HG03025 (cell line): ENCODE results near the gene RNF152.

ENCODE experiments used
- ATAC-seq: cut with Tn5 transposase; IDR thresholded peaks from one replicate; pipeline ENCODE4 v1.9.1; 2021; ENCODE audit warnings: mild to moderate bottlenecking, moderate library complexity; ENCODE audit not compliant: unreplicated experiment, low FRiP score

Gene RNF152

DNA sequence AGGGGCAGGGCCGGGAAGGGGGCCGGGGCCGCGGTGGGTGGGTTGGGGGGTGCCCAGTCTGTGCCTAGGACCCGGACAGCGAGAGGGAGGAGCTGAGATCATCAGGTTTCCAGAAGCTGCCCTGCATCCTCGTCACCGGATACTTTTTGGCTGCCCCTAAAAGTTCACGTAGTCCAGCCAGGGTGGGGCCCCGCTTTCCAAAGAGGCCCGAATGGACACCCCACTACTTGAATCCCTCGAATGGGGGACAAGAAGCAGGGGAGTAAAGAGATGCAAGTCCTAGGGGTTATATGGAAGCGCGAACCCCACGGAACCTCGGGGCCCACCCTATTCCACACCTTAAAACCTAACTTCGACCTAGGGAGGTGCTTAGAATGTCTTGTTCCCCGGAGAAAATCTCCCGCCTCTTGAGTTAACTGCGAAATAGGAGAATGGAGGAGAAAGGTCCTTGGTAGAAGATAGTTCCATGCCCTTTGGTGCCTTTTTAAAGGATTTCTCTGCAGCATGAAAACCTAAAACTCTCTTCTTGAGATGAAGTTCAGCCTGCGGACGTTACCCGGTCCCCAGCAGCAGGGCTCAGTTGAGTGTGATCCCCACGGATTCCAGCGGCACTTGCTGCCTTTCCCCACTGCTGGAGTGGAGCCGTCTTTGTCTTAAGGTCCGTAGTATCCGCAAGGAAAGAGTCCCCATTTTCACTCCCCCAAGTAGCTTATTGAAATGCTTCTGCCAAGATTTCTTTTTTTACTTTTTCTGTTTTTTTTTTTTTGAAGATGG lies 2.1 kb upstream of the RNF152 start:
- no peak for ATAC-seq

DNA sequence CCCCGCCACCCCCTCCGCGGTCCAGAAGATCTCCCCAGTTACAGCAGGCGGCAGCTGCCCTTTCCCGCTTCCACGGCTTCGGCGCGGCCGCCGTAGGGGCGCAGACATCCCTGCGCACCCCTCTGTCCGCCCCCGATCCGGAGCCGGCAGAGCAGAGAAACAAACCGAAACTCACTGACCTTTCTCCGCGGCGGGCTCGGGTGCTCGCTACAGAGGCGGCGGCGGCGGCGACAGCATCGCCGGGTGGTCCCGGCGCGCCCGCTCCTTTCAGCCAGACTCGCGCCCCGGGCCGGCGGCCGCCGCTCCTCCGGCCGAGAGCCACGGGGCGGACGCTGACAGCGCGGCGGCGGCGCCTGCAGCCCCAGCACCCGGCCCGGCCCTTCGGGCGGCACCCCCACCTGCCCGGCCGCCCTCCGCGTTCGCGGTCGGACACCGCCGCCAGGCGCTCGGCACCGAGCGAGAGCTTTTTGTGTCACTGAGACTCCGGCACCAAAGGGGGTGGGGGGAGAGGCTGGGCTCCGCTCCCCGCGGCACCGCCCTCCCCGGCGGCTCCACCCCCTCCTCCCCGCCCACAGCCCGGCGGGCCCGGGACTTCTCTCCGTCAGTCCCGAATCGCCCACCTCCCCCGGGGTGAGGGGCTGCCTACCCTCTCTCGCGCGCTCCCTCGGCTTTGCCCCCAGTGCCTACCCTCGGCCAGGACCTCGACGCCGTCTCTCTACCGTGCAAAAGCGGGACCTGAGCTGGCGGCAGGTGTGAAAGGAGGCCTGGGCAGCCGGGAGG lies 1.4 kb upstream of the RNF152 start:
- peak; percentile 75 for ATAC-seq

DNA sequence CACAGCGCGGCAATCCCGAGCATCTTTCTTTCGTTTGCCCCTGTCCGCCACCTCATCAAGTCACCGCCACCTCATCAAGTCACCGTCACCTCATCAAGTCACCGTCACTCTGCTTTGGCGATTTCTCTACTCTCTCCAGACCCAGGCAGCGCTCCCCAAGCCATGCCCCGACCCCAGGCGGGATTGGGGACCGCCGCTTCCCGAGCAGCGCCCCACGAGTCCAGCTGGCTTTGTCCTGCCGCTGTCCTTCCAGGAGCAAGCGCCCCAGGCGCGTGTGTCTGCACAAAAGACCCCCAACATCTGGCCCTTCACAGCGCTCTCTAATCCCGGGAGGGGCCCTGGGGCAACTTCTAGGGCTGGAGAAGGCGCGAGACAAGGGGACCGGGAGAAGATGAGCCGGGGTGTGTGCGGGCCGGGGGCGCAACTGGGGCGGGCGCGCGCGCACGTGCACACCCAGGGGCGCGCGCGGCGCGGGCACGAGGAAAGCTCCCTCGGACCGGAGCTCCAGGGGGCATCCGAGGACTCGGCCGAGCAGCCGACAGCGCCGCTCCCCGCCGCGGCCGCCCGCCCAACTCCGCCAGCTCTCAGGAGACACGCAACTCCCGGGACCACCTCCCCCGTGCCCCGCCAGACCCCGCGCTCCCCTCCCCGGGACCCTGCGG lies 633 bp upstream of the RNF152 start:
- peak; percentile 15 for ATAC-seq

DNA sequence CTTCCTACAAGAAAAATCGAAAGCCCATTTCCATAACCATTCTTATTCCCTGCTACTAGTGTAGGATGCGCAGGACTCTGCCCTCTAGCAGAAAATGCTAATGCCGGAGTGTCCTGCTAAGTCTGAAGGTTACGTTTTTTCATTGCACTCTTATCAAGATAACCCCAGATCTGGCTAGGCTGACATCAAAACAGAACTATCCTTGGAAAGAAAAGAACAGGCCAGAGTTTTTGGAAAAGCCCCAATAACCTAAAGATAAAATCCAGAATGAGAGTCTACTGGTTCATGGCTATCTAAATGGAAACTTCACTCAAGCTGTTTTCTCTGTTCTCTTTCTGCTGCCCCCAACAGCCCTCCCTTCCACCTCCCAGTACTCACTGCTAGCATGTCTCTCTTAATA lies 913 bp downstream of the RNF152 start:
- no peak for ATAC-seq

DNA sequence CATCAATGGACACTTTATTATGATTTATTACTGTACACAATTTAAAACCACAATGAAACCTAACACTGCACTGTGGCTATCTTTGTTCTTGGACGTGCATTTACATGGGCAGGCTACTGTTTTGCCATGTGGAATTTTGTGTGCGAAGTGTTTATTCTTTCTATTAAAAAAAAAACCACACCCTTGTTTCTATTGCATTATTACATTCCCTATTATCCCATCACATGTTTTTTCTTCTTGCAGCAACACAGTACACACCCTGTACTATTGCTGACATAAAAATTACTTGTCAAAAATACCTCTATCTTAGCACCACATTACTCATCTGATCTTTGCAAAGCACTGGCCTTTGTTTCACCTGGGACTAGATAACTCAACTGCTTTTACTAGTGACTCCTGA lies 1.5 kb downstream of the RNF152 start:
- ATAC-seq, result no peak

DNA sequence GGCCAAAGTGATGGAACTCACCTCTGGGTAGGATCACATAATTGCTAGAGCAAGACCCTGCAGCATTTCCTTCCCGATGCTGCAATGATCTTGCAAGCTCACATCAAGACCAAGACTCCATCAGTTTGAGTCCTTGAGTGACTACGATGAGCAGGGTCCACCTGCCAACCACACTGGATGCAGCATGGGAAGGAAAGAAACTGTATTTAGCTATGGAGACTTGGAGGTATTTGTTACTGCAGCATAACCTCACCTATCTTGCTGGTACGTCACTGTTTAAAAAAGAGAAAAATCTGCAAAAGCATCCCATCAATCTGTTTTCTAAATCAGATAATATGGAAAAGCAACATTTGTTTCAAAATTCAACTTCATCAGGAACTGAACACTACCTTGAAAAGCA lies 2.5 kb downstream of the RNF152 start:
- no peak for ATAC-seq

DNA sequence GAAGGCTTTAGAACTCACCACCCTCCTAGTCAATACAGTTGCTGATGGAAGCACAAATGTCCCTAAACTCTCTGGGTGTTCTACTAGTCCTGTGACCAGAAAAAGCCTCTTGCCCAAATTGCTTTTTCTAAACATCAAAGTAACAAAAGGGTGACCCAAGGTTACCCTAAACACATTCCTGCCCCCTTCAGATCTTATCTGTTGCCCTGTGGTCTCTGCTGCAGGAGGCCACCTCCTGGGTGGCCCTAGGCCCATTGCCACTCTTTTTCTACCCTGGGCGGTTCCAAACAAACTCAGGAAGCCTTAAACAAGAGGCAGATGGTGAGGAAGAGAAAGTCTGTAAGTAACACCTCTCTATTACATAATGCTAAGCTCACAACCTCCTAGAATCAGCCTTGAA lies 3.3 kb downstream of the RNF152 start:
- no peak for ATAC-seq

DNA sequence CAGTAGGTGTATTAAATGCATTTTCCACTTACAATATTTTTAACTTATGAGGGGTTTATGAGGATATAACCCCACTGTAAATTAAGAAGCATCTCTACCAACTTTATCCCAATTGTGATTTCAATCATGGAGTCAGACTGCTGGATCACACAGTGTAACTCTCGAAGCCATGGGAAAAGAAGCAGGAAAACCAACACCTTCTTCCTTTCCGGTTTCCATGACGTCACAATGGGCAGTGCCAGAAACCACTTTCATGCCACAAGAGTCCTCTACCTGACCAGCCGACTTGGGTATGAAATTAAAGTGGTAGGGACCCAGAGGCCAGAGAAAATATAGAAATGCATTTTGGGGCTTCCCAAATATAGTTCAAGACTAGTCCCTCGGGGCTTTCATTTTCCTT lies 4.2 kb downstream of the RNF152 start:
- ATAC-seq, result no peak

DNA sequence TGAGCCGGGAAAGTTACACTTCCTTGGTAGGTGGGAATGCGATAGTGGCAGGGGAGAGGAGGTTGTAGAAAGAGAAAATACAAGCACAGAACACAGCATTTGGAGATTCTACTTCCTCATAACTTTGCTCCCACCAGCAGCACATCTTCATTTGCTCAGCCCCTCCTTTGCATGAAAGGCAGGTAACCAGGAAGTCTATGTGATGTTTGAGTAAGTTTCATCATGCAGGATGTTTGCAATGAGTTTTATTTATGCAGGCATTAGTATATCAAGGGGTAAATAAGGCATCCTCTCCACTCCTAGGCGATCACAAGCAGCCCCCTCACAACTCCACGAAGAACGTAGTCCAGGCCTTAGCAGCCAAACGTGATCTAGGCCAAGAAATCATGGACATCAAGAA lies 5.0 kb downstream of the RNF152 start:
- no peak for ATAC-seq

DNA sequence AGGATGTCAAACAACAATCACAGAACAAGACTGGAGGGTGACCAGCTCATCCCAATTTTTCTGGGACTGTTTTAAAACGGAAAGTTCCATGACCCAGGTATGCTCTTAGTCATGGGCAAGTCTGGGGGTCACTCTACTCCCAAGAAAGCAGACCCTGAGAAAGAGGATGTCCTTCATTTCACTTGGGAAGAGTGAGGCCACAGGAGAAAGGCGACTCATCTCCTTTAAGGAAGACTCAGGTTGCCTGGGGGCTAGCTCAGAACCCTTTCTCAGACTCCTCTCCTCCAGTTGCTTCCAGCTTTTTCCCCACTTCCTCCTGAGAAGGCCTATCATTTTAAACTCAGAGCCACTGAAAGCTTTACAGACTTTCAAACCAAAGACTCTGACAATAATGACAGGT lies 9.3 kb downstream of the RNF152 start:
- no peak for ATAC-seq

DNA sequence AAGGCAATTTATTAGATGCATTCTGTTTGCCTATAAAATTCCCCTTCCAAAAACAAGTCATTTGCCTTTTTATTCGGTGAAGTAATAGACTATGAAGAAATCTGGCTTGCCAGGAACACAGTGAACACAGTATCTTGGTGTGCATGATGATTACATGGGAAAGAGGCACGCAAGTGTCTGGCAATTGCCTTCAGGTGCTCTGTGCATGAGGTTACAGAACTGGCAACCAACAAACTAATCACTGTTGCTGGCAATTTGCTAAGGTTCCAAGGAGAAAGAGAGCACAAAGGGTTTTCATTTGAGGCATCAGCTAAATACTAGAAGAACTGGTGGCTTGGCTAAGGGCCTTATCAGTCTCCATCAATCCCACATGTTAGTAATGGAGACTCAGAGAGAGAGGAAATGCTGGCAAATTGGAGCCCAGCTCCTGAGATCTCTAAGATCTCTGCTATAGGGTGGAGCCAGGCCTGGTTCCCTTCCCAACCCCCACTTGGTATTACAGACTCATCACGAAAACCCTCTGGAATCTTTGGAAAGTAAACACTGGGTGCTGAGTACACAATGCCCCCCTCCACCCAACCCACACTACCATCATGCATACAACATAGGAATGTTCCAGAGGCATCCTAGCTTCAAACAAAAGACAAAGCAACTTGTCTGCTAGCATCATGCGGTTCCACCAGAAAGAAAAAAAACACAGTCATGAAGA lies 10.4 kb downstream of the RNF152 start:
- ATAC-seq, result no peak

DNA sequence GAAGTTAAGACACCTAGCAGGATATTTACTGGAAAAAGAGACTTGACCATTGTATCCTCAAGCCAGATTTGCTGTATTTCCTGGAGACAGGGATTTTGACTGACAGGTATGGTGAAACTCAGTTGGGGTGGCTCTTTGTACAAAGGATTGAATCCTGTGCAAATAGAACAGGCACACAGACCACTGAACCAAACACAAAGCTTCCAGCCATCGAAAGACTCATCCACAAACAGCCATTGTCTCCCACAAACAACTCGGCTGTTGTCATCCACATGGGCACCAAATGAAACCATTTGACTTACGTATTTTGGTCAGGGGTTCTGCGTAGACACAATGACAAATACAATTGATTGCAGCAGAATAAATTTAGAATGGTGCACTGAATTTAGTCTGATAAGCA lies 15.9 kb downstream of the RNF152 start:
- ATAC-seq, result no peak

DNA sequence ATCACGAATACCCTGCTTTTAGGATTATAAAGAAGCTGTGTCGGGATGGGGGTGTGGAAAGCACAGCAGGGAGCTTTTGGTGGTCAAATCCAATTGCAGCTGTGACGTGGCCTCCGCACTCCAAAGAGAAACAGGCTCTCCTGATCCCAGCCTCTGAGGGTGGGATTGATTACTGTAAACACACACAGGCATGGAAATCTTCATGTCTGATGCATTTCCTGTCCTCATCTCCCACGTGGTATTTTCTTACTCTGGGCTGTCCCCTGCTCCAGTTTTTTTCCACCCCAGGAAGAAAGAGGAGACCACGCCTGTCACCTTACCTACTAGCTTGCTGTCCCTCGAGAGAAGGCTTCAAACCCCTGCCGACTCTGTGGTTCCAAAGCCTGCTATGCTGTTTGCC lies 22.7 kb downstream of the RNF152 start:
- ATAC-seq, result no peak

DNA sequence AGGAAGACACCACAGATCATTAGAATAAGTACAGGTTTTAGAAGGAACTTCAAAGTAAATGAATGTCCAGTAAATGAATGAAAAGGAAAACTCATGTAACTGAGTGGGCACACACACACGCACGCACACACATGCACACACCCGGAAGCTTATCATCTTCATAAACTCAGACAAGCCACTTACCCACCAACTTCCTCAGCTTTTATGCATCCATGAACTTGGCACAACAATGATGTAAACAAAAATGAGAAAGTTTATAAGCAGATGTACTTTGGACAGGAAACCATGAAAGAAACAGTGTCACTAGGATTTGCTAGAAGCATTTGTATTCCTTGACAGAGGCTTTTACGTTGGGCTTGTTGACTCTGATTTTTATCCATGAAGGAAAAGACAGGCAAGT lies 23.2 kb downstream of the RNF152 start:
- no peak for ATAC-seq

DNA sequence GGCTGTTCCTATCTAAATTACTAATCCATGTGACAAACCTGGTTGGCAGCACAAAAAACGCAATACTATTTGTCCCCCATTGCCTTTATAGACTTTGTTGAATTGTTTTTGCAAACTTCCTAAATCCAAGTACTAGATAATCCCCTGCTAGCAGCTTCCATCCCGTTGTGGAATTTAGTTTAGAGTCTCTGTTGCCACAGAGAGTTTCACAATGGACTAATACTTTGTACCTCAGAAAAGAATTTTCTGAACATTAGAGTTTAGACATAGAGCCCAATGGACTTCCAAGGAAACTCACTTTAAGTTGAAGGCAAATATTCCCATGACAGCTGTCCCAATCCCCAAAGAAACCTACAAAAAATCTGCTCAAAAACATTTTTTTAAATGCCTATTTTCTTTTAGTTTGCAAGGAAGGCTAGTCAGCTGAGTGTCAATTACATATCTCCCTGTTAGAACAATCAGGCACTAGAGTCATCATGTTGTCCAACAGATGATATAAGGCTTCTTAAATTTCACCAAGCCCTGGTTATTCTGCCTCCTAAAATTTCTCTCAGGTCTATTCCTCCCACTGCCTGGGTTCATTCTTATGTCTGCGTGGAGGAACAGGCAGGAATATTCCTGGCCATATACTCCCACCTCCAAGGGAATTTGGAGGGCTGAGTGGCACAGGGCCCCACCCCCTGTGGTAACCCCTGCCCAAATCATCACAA lies 27.2 kb downstream of the RNF152 start:
- ATAC-seq, result no peak

DNA sequence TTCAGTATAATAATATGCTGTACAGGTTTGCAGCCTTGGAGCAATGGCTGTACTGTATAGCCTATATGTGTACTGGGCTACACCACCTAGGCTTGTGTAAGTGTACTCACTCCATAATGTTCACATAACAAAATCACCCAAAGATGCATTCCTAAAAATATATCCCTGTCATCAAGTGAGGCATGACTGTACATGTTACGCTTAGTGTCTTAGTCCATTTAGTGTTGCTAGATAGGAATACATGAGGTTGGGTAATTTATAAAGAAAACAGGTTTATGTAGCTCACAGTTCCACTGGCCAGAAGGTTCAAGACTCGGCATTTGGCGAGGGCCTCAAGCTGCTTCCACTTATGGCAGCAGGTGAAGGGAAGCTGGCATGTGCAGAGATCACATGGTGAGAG lies 31.4 kb downstream of the RNF152 start:
- ATAC-seq, result no peak

DNA sequence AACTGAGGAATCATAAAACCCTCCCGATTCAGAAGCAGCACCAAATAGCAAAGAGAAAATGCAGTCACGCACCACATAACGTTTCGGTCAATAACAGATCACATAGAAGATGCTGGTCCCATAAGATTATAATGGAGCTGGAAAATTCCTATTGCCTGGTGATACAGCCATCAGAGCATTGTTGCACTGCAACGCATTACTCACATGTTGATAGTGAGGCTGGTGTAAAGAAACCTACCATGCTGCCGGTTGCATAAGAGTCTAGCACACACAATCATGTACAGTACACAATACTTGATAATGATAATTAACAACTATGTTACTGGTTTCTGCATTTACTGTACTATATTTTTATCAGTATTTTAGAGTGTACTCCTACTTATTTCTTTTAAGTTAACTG lies 32.5 kb downstream of the RNF152 start:
- no peak for ATAC-seq

DNA sequence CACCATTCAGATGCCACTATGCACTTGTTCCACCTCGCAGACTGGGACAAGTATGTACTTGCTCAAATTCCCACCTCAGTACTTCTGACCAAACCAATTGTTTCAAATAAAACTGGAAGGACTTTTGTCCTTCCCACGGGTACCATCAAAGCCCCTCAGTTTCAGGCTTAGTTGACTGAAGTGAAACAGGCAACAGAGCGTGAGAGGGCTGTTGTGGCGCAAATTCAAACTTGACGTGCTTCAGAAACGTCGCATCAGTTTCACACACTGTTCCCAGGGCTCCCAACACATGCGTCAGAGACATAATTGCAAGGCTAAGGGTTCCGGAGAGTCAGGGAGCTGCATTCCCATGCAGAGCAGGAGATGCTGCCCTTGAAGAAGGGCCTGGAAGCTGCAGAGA lies 33.7 kb downstream of the RNF152 start:
- ATAC-seq, result no peak

DNA sequence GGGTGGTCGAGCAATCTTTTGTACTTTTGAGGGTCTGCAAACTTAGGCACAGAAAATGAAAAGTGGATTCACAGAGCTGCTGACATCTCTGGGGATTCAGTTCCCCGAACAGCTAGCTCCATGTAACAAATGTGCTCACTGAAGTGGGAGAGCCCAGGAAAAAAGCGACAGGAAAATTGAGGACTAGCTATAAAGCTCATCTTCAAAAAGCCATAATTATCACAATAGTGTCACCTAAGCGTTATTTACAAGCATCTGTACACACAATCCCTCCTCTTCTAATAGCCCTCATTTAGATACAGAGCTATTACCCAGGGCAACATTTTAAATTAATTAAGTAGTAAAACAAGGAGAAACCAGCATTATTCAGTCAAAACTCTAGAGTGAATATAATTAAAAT lies 36.1 kb downstream of the RNF152 start:
- ATAC-seq, result no peak
